GM23338 (cell line): ENCODE results near the gene TBPL1. TPM values are rescaled to one million over a fixed set of nuclear protein-coding genes. Genes with fewer than 3 reads are reported as not detected.

ENCODE experiments used
- ATAC-seq: fragments of 200-7000 bp; cut with Tn5 transposase; 3 replicates; pipeline ENCODE4 v1.9.1; 2020
- DNase-seq: peaks from one replicate; pipeline ENCODE4 v3.0.0-alpha.2; 2015; ENCODE audit warnings: low spot score
- H2AFZ ChIP-seq: fragments of 200-600 bp; sonication (generic); 2 replicates; pipeline ENCODE4 v1.8.0; 2016; ENCODE audit warnings: antibody characterized with exemption, mild to moderate bottlenecking, moderate library complexity
- H3F3A ChIP-seq: fragments of 200-600 bp; sonication (generic); replicated peaks from 2 replicates; pipeline ENCODE4 v1.8.0; 2017; ENCODE audit warnings: antibody characterized with exemption, mixed run types, low read depth
- H3K27ac ChIP-seq: fragments of 200-600 bp; sonication (generic); 2 replicates; pipeline ENCODE4 v1.6.1; 2016; ENCODE audit warnings: low read depth
- H3K27me3 ChIP-seq: fragments of 200-600 bp; sonication (generic); 2 replicates; pipeline ENCODE4 v1.8.0; 2016; ENCODE audit warnings: mild to moderate bottlenecking, mixed run types, moderate library complexity; ENCODE audit not compliant: insufficient read depth
- H3K36me3 ChIP-seq: fragments of 200-600 bp; sonication (generic); 2 replicates; pipeline ENCODE4 v1.8.0; 2016; ENCODE audit warnings: mild to moderate bottlenecking; ENCODE audit not compliant: insufficient read depth
- H3K4me1 ChIP-seq: fragments of 200-600 bp; sonication (generic); 2 replicates; pipeline ENCODE4 v1.8.0; 2016; ENCODE audit warnings: mild to moderate bottlenecking, moderate library complexity; ENCODE audit not compliant: insufficient read depth
- H3K4me2 ChIP-seq: fragments of 200-600 bp; sonication (generic); 2 replicates; pipeline ENCODE4 v1.7.1; 2017; ENCODE audit warnings: mixed run types
- H3K4me3 ChIP-seq: fragments of 200-600 bp; sonication (generic); 2 replicates; pipeline ENCODE4 v1.6.1; 2016; ENCODE audit warnings: mixed run types
- H3K79me2 ChIP-seq: fragments of 200-600 bp; sonication (generic); replicated peaks from 2 replicates; pipeline ENCODE4 v1.8.0; 2017; ENCODE audit warnings: mild to moderate bottlenecking; ENCODE audit not compliant: insufficient read depth
- H3K9me2 ChIP-seq: fragments of 200-600 bp; sonication (generic); 2 replicates; pipeline ENCODE4 v1.8.0; 2017; ENCODE audit not compliant: insufficient read depth
- H4K20me1 ChIP-seq: fragments of 200-600 bp; sonication (generic); replicated peaks from 2 replicates; pipeline ENCODE4 v1.8.0; 2017; ENCODE audit warnings: mild to moderate bottlenecking; ENCODE audit not compliant: insufficient read depth
- H3K27ac Mint-ChIP-seq: 2 replicates; pipeline ENCODE4 v1.8.0; 2020; ENCODE audit warnings: inconsistent platforms, mild to moderate bottlenecking, moderate library complexity, mixed read lengths
- H3K27me3 Mint-ChIP-seq: 3 replicates; pipeline ENCODE4 v1.8.0; 2022; ENCODE audit warnings: low read depth, mild to moderate bottlenecking, moderate library complexity, mixed read lengths, inconsistent platforms; ENCODE audit not compliant: insufficient read depth, poor library complexity
- H3K36me3 Mint-ChIP-seq: 3 replicates; pipeline ENCODE4 v1.8.0; 2021; ENCODE audit warnings: low read depth, mild to moderate bottlenecking, inconsistent platforms, moderate library complexity, mixed read lengths
- H3K4me1 Mint-ChIP-seq: 3 replicates; pipeline ENCODE4 v1.8.0; 2020; ENCODE audit warnings: mild to moderate bottlenecking, inconsistent platforms, mixed read lengths
- H3K4me3 Mint-ChIP-seq: 3 replicates; pipeline ENCODE4 v1.8.0; 2021; ENCODE audit warnings: moderate library complexity, mild to moderate bottlenecking, inconsistent platforms, mixed read lengths
- H3K9me3 Mint-ChIP-seq: 3 replicates; pipeline ENCODE4 v1.8.0; 2020; ENCODE audit warnings: moderate library complexity, mild to moderate bottlenecking, inconsistent platforms, mixed read lengths
- CREB1 ChIP-seq: fragments of 250-450 bp; sonication (Bioruptor Pico); IDR thresholded peaks from 2 replicates; pipeline ENCODE4 v1.5.0; 2020; ENCODE audit warnings: low read depth, mild to moderate bottlenecking, moderate library complexity
- CTCF ChIP-seq, 2 experiments: fragments of 200-600 bp in 1 of 2; sonication (generic) in 1 of 2; conservative IDR thresholded peaks; 2 replicates each; pipeline versions ENCODE4 v1.5.1 to v1.6.1; 2016 to 2017; ENCODE audit warnings: antibody characterized with exemption in 2 of 2, low read depth in 2 of 2, mild to moderate bottlenecking in 2 of 2, moderate library complexity in 1 of 2
- ETS1 ChIP-seq: IDR thresholded peaks from 2 replicates; pipeline ENCODE4 v1.6.1; 2016; ENCODE audit warnings: antibody characterized with exemption
- EZH2 ChIP-seq: fragments of 200-600 bp; sonication (generic); IDR thresholded peaks from one replicate; pipeline ENCODE4 v1.8.0; 2017; ENCODE audit warnings: antibody characterized with exemption, mild to moderate bottlenecking, low read depth; ENCODE audit not compliant: unreplicated experiment
- EZH2phosphoT487 ChIP-seq: fragments of 200-600 bp; sonication (generic); IDR thresholded peaks from one replicate; pipeline ENCODE4 v1.8.1; 2018; ENCODE audit warnings: antibody characterized with exemption; ENCODE audit not compliant: unreplicated experiment
- JUNB ChIP-seq: IDR thresholded peaks from one replicate; pipeline ENCODE4 v1.6.1; 2016; ENCODE audit warnings: antibody characterized with exemption; ENCODE audit not compliant: unreplicated experiment
- NANOG ChIP-seq: IDR thresholded peaks from 2 replicates; pipeline ENCODE4 v1.6.1; 2016; ENCODE audit warnings: antibody characterized with exemption, borderline replicate concordance
- POLR2AphosphoS5 ChIP-seq: IDR thresholded peaks from 2 replicates; pipeline ENCODE4 v1.6.1; 2016; ENCODE audit warnings: antibody characterized with exemption, low read depth
- STAT1 ChIP-seq: IDR thresholded peaks from one replicate; pipeline ENCODE4 v1.6.1; 2016; ENCODE audit warnings: antibody characterized with exemption; ENCODE audit not compliant: unreplicated experiment
- ZNF331 ChIP-seq: fragments of 250-450 bp; sonication (Bioruptor Pico); IDR thresholded peaks from 2 replicates; pipeline ENCODE4 v1.5.0; 2020; ENCODE audit warnings: low read depth, mild to moderate bottlenecking, moderate library complexity
- polyA plus RNA-seq: library from polyadenylated mRNA; unstranded; fragments of >200 nt; fragmentation: Nextera tagmentation; extraction: Ambion mirVana; gene quantifications from 2 replicates; pipeline ENCODE4 v1.2.1, GENCODE V29; 2016
- total RNA-seq: library from RNA; depleted of rRNA; stranded (reverse); fragments of >200 nt; shearing (Covaris generic); gene quantifications from 2 replicates; pipeline ENCODE4 v1.2.3, GENCODE V29; 2014
- TF ChIP-seq, protein P1 (sequence below): IDR thresholded peaks from one replicate; pipeline ENCODE4 v1.6.1; 2018; ENCODE audit warnings: antibody characterized with exemption; ENCODE audit not compliant: unreplicated experiment

The TBPL1 gene
- total and polyA plus RNA-seq, 2 experiments from 2014 or later: 72.9 to 139 TPM

- TF ChIP-seq CTCF (conservative IDR thresholded peaks at IDR 0.05; ENCODE audit: low read depth in 2 of 2) (no peak), ZNF331 (CRISPR knock-in tag) (no peak), JUNB (no peak), STAT1 (no peak), NANOG (no peak), ETS1 (no peak), POLR2AphosphoS5 (no peak), EZH2phosphoT487 (no peak)
- TF ChIP-seq, protein P1, sequence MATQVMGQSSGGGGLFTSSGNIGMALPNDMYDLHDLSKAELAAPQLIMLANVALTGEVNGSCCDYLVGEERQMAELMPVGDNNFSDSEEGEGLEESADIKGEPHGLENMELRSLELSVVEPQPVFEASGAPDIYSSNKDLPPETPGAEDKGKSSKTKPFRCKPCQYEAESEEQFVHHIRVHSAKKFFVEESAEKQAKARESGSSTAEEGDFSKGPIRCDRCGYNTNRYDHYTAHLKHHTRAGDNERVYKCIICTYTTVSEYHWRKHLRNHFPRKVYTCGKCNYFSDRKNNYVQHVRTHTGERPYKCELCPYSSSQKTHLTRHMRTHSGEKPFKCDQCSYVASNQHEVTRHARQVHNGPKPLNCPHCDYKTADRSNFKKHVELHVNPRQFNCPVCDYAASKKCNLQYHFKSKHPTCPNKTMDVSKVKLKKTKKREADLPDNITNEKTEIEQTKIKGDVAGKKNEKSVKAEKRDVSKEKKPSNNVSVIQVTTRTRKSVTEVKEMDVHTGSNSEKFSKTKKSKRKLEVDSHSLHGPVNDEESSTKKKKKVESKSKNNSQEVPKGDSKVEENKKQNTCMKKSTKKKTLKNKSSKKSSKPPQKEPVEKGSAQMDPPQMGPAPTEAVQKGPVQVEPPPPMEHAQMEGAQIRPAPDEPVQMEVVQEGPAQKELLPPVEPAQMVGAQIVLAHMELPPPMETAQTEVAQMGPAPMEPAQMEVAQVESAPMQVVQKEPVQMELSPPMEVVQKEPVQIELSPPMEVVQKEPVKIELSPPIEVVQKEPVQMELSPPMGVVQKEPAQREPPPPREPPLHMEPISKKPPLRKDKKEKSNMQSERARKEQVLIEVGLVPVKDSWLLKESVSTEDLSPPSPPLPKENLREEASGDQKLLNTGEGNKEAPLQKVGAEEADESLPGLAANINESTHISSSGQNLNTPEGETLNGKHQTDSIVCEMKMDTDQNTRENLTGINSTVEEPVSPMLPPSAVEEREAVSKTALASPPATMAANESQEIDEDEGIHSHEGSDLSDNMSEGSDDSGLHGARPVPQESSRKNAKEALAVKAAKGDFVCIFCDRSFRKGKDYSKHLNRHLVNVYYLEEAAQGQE: no peak
Observed at GRCh38 chr6:133957780-133958242, 4.8 kb downstream of the TBPL1 start (continued).

DNA sequence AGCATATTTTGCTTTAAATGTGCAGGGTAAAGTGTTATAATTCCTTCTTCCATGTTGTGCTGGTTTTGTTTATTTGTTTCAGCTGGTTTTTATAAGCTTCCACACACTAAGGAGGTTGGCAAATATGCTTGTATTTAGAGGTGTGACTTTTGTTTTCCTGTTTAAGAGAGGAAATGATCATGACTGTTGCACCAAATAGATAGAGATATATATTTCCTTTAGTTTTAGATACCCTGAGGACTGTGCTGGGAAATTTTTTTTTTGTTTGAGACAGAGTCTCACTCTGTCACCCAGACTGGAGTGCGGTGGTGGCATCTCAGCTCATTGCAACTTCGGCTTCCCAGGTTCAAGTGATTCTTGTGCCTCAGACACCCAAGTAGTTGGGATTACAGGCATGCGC is 5.8 kb downstream of the TBPL1 start:
- Mint-ChIP-seq H3K4me3 (no peak overlapping the region), H3K36me3 (no peaks in the 10 kb centered on the region; the same call in 2 of the 3 replicates), H3K27me3 (peaks cover 3% of the 10 kb centered on the region), H3K9me3 (no peaks in the 10 kb centered on the region), H3K27ac (no peak overlapping the region), H3K4me1 (peaks cover 36% of the 10 kb centered on the region)
- Histone ChIP-seq H3K4me3 (no peak overlapping the region), H3K36me3 (no peaks in the 10 kb centered on the region), H3K4me1 (peaks cover 25% of the 10 kb centered on the region), H3K27me3 (no peaks in the 10 kb centered on the region), H4K20me1 (peaks cover 45% of the 10 kb centered on the region), H3K4me2 (no peak overlapping the region), H3K9me2 (no peaks in the 10 kb centered on the region), H3K27ac (no peak overlapping the region), H3K79me2 (peaks cover 100% of the 10 kb centered on the region), H3F3A (no peaks in the 10 kb centered on the region), H2AFZ (no peak overlapping the region)
- no peak for ATAC-seq
- no peak for DNase-seq
- TF ChIP-seq JUNB: no peak
- no peak for TF ChIP-seq CREB1 (CRISPR knock-in tag)
- TF ChIP-seq EZH2: no peak
